ENCODE data around the gene DMXL1.

- TF ChIP-seq CTCF (IDR thresholded peaks at IDR 0.05): no peak
- no peak for TF ChIP-seq POLR2A (IDR thresholded peaks at IDR 0.05)
These were observed 65.9 kb downstream of the DMXL1 start for GRCh38 chr5:119136666-119137318.
